ENCODE measurements around the gene AMELY.

DNA sequence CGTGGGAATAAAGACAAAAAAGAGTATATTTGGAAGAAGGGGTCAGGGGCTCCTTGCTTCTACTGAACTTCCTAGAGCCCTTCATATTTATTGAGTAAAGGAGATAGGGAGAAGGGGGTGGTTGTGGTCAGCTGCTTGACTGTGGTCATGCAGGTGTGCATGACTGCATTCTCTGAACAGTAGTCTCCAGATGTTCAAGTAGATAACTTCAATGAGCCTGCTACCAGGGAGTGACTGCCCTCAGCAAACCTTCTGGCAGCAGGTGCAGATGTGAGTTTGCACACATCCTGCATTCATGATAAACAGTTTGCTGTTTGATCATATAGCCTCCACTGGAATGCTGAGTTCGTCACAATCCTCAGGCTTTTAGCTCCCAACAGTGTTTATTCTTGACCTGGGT lies 9.5 kb upstream of the AMELY start:
- TF ChIP-seq, protein P1, sequence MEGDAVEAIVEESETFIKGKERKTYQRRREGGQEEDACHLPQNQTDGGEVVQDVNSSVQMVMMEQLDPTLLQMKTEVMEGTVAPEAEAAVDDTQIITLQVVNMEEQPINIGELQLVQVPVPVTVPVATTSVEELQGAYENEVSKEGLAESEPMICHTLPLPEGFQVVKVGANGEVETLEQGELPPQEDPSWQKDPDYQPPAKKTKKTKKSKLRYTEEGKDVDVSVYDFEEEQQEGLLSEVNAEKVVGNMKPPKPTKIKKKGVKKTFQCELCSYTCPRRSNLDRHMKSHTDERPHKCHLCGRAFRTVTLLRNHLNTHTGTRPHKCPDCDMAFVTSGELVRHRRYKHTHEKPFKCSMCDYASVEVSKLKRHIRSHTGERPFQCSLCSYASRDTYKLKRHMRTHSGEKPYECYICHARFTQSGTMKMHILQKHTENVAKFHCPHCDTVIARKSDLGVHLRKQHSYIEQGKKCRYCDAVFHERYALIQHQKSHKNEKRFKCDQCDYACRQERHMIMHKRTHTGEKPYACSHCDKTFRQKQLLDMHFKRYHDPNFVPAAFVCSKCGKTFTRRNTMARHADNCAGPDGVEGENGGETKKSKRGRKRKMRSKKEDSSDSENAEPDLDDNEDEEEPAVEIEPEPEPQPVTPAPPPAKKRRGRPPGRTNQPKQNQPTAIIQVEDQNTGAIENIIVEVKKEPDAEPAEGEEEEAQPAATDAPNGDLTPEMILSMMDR (IDR thresholded peaks at IDR 0.05; ENCODE audit: low read depth, low read length) = no peak
- TF ChIP-seq POLR2A (IDR thresholded peaks at IDR 0.05; ENCODE audit: extremely low read depth, insufficient read length) (no peak), MAX (IDR thresholded peaks at IDR 0.05; ENCODE audit: low read depth, low read length) (no peak)
